ENCODE measurements around the gene PNLIP.

Gene PNLIP

DNA sequence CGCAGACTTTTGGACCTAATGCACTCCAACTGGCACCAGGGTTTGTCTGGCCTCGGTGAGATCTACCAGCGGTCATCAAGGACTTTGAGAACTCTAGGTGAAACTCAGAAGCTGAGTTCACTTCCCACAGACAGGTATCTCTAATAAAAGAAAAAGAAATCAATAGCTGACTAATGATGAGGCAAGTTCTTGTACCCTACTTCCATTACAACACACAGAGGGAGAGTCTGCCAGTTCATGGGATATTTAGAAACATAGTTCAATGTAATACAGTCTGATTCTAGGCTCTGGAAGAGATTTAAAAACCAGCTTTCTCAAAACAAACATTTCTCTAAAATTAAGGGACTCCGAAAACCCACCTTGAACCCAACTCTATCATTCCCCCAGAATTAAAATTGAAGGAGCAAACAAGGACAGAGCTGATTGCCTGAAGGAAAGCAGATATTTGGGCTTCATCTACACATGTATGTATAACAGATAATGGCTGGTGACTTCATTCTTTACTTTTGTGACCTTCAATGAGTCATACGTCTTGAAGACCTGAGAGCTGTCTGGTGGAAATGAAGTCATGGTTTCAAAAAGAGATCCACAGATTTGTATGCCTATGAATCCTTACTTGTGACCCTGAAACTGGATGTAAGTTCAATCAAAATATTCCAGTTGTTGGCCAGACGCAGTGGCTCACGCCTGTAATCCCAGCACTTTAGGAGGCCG, 42.3 kb downstream of the PNLIP start:
- FAIRE-seq = no peak

DNA sequence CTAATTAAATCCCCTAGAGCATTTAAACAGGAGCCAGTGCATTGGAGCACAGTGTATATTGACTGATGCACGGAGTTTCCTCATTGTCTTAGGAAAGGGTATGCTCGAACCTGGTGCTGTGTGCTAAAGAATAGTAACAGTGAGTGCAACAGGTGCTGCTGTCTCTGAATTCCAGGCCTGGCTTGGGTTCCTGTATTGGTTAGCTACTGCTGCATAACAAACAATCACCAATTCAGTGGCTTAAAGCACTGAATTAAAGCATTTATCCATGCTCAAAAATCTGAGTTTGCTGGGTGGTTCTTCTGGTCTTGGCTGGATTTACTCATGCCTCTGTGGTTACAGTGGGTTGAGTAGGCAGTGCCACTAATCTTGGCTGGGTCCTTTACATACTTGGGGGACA, 43.3 kb downstream of the PNLIP start:
- no peak for FAIRE-seq

DNA sequence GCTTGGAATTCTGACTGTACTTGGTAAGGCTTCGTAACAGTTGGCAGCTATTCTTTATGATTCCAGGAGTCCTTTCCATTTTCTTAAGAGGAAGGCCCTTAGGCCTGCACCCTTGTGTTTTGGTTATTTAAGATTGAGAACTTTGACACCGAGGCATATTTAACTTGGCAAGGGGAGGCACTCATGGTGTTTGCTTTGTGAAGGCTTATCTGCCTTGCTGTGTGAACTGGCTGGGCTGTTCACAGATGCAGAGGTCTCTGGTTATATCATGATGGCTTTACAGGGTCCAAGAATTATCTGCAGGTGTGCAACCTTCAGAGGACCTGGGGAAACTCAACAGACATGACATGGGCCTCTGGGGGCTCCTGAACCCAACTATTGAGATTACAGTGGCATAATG, 44.2 kb downstream of the PNLIP start:
- no peak for FAIRE-seq

GRCh38 chr10:116590590-116591444, 45.1 kb downstream of the PNLIP start, which contains the start of gene PNLIPRP1:
PNLIPRP1 (plus strand) TSS chr10:116590959; CDS start chr10:116591130, 171 bp downstream.
- FAIRE-seq = no peak

DNA sequence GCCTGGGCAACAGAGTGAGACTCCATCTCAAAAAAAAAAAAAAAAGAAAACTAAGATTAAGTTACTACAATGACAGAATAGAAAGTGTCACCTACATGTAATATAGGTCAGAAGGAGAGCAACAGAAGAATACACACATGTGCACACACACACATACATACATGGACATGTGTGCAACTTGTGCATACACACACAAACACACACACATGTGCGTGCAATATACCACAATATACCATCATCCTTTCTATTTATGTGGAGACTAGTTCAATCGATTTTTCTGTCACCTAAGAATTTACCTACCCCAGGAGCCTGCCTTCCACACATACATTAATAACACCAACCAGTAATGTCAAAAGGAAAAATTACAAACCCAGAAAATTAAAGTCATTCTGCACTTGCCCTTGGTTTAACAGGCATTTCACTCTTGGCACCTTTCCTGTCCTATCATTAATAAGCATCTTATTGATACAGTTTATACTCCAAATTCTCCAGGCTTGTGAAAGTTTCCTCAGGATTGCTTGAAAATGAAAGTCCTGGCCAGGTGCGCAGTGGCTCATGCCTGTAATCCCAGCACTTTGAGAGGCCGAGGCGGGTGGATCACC, 47.5 kb downstream of the PNLIP start:
- no peak for FAIRE-seq

GRCh38 chr10:116594525-116595035, 48.8 kb downstream of the PNLIP start:
- FAIRE-seq = no peak

GRCh38 chr10:116596062-116596461, 50.3 kb downstream of the PNLIP start:
- no peak for FAIRE-seq

GRCh38 chr10:116597543-116597942, 51.8 kb downstream of the PNLIP start:
- FAIRE-seq = no peak

- no peak for FAIRE-seq
Observed at GRCh38 chr10:116598329-116598728, 52.6 kb downstream of the PNLIP start.

DNA sequence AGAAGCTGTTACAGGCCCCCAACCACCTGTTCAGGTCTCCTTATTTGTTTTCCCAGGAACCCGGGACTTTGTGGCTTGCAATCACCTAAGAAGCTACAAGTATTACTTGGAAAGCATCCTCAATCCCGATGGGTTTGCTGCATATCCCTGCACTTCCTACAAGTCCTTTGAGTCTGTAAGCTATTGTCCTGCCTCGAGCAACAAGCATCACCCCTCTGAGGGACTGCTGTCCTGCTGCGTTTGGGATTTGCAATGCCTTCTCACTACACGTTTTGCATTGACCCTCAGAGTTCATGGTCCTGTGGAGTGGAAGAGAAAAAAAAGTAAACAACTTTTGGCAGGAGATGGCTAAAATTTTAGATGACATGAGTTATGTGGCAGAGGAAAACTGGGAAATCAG, 54.3 kb downstream of the PNLIP start:
- no peak for FAIRE-seq

DNA sequence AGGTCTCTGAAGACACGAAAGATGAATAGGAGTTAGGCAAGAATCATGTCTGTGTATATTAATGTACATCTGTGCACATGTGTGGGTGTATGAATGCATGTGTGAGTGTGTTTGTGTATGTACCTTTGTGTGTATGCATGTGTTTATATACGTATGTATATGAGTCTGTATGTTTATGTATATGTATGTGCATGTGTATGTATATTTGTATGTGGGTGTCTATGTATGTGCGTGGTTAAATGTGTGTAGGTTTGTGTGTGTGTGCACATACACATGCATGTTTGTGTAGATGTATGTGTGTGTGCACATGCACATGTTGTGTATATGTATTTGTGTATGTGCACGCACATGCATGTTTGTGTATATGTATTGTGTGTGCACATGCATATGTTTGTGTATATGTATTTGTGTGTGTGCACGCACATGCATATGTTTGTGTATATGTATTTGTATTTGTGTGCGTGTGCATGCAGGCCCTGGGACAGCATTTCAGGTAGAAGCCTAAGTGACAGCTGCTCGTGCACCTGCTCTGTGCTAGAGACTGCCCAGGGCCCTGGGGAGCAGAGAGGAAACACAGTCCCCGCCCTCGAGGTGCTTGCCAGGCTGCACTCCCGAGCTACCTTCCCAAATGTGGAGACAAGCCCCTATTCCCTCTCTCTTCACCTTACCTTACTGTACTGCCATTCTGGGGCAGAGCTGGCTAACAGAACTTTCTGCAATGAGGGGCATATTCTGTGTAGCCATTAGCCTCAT, 57.1 kb downstream of the PNLIP start:
- no peak for FAIRE-seq

DNA sequence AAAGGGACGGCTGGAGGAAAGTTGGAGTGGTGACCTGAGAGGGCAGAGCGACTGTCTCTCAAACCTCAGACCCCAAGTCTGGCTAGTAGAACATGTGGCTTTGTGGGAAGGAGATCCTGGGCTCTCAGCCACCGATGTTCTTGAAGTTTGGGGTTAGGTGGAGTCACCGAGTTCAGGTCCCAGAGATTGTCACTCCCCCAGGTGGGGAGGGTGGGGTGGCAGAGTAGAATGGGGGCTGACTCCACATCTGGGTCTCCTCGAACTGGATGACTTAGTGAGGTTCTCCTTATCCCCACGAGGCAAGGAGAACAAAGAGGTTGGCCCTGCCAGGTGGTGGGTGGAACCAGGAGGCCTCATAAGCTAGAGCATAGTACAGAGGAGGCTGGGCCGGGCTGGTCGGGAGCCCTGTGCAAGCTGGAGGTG, 60.3 kb downstream of the PNLIP start:
- no peak for FAIRE-seq

DNA sequence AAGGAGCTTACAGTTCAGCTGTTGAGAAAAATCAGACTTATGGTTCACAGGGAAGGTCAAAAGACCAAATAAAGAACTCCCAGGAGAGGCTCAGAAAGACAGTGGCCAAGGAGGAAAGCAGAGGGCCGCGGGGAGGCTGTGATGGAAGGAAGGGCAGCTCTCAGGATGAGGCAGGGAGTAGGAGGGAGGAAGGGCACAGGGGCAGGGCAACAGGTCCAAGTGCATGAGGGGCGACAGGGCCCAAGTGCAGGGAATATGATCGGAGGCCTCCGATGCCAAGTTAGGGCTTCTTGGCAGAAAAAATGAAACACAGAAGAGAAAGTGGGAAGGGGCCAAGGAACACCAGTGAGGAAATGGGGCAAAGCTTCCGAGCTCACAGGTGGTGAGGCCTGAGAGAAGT, 61.6 kb downstream of the PNLIP start:
- FAIRE-seq = no peak

DNA sequence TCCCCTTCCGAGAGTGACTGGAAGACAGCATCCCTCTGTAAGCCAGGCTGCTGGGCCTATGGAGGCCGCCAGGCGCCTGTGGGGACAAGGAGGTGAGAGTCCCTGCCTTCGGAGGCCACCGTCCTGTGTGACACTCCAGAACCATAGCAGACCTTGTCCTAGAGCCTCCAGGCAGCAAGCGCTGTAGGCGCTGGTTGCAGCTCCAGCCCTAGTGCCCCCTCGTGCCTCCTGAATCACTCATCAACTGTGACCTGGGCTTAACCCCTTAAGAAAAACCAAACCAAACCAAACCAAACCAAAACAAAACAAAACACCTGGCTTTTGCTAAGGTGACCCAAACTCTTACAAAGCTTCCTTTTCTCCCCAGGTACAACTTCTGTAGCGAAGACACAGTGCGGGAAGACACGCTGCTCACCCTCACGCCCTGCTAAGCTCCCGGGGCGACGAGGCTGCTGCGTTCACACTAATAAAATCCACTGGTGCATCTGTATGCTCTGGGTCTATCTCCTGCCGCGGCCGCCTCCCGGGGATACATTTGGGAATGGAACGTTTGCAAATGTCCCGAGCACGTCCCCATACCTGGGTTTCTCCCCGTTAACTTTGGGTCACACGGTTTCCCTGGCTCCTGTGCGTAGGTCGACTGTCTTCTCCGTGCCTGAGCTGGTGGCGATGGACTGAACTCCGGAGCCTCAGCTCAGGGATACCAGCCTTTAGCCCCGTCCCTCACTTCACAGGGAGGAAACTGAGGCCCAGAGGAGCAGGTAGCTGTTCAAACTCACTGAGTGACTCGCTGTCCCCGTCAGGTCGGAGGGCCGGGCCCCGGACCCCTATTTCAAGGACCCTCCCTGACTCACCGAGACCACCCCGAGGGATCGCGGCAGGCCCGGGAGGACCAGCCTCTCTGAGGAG, 63.2 kb downstream of the PNLIP start:
- no peak for FAIRE-seq

DNA sequence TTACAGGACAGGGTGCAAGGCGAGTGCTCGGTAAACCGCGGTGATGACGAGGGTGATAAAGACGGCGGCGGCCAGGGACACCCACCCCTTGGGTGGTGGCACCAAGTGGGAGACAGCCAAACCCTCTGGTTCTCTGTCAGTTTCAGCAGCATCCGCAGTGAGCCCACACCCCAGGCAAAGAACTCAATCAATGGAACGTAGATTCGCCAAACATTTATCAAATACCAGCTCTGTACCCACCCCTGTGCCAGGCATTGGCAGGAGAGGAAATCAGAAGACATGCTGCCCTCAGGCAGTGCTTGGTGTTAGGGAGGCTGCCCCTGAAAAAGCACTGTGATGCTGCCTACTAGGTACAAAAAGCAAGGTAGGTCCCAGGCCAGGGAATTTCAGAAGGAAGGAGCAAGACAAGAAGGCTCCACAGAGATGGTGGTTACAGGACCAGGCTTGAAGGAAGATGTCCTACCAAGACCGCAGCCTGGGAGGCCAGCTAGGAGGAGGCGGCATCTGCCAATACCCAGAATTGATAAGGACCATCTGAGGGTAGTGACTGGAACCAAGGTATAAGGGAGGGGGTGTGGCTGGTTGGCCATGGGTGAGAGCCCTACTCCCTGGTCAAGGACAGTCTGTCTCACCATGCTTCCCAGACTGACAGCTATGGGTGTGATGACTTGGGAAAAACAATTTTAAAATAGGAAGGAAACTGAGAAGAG, 64.9 kb downstream of the PNLIP start:
- FAIRE-seq = no peak

- no peak for FAIRE-seq
Observed at GRCh38 chr10:116611153-116611545, 65.4 kb downstream of the PNLIP start.

DNA sequence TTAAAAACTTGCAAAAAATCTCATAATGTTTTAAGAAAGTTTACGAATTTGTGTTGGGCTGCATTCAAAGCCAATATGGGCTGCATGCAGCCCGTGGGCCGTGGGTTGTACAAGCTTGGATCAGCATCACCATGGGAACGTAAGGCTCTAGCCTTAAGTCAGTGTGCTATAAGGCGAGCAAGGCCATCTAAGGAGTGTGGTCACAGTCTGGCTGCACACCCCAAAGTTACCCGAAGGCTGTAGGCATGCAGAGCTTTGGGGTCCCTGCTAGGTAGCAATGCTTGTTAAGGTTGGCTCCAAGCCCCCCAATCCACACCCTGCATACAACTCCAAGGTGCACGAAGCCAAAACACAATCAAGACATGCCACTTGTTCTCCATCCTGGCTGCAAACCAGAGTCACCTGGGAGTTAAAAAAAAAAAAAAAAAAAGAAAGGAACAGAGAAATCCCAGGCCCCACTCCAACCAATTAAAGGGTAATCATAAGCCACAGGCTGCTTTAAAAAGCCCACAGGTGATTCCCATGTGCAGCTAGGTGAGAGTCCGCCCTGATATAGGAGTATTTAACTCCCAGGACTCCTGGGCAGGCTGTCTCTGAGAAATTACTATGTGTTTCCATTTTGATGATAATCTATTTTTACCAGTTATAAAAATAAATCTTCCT, 66.5 kb downstream of the PNLIP start:
- FAIRE-seq = no peak

GRCh38 chr10:116613471-116613870, 67.7 kb downstream of the PNLIP start:
- no peak for FAIRE-seq

GRCh38 chr10:116614796-116615195, 69.1 kb downstream of the PNLIP start:
- FAIRE-seq = no peak

DNA sequence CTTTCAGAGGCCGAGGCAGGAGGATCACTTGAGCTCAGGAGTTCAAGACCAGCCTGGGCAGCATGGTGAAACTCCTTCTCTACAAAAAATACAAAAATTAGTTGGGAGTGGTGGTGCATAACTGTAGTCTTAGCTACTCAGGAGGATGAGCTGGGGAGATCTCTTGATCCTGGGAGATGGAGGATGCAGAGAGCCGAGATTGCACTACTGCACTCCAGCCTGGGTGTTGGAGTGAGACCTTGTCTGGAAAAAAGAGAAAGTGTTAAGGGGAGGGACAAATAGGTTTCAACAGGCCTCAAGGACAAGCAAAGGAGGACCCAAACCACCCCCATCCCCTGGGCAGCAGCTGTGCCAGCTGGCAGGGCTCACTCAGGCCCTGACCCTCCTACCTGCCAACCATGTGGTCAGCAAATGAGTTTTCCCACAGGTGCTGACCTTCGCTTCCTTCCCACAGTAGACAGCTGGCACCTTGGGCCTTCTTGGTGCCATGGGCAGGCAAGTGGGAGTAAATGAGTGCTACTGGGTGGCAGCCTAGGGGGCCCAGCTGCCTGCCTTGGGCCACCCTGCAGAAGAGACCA, 69.6 kb downstream of the PNLIP start:
- no peak for FAIRE-seq
